Measurements from ENCODE around the gene BANP.

GRCh38 chr16:88121886-88122580 is 170.8 kb downstream of the BANP start:
- no peak for TF ChIP-seq CTCF (IDR thresholded peaks at IDR 0.05; ENCODE audit: control extremely low read depth in 1 of 3, insufficient read depth in 1 of 3, low read depth in 1 of 3, low read length in 3 of 3)
- TF ChIP-seq EP300 (IDR thresholded peaks at IDR 0.05; ENCODE audit: borderline replicate concordance in 1 of 2, low read depth in 2 of 2, low read length in 2 of 2) = no peak
- no peak for TF ChIP-seq EGR1 (IDR thresholded peaks at IDR 0.05; ENCODE audit: borderline replicate concordance, low read depth, low read length)
- no peak for TF ChIP-seq MAX (IDR thresholded peaks at IDR 0.05)
